ENCODE results near the gene FGD4.

The FGD4 gene

GRCh38 chr12:32467959-32468863, 68.9 kb downstream of the FGD4 start:
- no peak for ATAC-seq
- TF ChIP-seq RARB (CRISPR knock-in tag; IDR thresholded peaks at IDR 0.05): no peak

DNA sequence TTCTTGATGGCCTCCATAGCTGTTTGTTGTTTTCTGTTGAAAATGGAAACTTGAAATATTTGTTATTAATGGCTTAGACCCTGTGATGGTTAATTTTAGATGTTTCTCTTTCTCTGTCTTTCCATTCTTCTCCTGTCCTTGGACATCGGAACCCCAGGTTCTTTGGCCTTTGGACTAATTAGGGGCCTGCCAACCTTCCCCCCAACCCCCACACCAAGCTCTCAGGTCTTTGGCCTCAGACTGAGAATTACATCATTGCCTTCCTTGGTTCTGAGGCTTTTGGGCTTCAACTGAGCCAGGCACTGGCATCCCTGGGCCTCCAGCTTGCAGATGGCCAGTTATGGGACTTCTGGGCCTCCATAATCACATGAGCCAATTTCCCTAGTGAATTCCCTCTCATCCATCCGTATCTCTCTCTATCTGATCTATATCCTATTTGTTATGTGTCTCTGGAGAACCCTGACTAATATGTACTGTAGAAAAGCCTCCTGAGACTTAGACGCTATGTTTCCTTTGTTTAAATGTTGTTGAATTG, 71.6 kb downstream of the FGD4 start:
- ATAC-seq: no peak
- TF ChIP-seq, protein P1, sequence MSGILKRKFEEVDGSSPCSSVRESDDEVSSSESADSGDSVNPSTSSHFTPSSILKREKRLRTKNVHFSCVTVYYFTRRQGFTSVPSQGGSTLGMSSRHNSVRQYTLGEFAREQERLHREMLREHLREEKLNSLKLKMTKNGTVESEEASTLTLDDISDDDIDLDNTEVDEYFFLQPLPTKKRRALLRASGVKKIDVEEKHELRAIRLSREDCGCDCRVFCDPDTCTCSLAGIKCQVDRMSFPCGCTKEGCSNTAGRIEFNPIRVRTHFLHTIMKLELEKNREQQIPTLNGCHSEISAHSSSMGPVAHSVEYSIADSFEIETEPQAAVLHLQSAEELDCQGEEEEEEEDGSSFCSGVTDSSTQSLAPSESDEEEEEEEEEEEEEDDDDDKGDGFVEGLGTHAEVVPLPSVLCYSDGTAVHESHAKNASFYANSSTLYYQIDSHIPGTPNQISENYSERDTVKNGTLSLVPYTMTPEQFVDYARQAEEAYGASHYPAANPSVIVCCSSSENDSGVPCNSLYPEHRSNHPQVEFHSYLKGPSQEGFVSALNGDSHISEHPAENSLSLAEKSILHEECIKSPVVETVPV (CRISPR knock-in tag; IDR thresholded peaks at IDR 0.05): no peak
- TF ChIP-seq BACH2 (CRISPR knock-in tag; IDR thresholded peaks at IDR 0.05; ENCODE audit: borderline replicate concordance): no peak
- no peak for TF ChIP-seq ISL1 (CRISPR knock-in tag; IDR thresholded peaks at IDR 0.05)
- TF ChIP-seq, protein P2, sequence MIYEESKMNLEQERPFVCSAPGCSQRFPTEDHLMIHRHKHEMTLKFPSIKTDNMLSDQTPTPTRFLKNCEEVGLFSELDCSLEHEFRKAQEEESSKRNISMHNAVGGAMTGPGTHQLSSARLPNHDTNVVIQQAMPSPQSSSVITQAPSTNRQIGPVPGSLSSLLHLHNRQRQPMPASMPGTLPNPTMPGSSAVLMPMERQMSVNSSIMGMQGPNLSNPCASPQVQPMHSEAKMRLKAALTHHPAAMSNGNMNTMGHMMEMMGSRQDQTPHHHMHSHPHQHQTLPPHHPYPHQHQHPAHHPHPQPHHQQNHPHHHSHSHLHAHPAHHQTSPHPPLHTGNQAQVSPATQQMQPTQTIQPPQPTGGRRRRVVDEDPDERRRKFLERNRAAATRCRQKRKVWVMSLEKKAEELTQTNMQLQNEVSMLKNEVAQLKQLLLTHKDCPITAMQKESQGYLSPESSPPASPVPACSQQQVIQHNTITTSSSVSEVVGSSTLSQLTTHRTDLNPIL (CRISPR knock-in tag; IDR thresholded peaks at IDR 0.05; ENCODE audit: low read depth): no peak
- TF ChIP-seq, protein P3, sequence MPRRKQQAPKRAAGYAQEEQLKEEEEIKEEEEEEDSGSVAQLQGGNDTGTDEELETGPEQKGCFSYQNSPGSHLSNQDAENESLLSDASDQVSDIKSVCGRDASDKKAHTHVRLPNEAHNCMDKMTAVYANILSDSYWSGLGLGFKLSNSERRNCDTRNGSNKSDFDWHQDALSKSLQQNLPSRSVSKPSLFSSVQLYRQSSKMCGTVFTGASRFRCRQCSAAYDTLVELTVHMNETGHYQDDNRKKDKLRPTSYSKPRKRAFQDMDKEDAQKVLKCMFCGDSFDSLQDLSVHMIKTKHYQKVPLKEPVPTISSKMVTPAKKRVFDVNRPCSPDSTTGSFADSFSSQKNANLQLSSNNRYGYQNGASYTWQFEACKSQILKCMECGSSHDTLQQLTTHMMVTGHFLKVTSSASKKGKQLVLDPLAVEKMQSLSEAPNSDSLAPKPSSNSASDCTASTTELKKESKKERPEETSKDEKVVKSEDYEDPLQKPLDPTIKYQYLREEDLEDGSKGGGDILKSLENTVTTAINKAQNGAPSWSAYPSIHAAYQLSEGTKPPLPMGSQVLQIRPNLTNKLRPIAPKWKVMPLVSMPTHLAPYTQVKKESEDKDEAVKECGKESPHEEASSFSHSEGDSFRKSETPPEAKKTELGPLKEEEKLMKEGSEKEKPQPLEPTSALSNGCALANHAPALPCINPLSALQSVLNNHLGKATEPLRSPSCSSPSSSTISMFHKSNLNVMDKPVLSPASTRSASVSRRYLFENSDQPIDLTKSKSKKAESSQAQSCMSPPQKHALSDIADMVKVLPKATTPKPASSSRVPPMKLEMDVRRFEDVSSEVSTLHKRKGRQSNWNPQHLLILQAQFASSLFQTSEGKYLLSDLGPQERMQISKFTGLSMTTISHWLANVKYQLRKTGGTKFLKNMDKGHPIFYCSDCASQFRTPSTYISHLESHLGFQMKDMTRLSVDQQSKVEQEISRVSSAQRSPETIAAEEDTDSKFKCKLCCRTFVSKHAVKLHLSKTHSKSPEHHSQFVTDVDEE (CRISPR knock-in tag; IDR thresholded peaks at IDR 0.05): no peak
- TF ChIP-seq ZC3H10 (CRISPR knock-in tag; IDR thresholded peaks at IDR 0.05): no peak

- no peak for TF ChIP-seq PPARA (CRISPR knock-in tag; IDR thresholded peaks at IDR 0.05; ENCODE audit: borderline replicate concordance)
- TF ChIP-seq ZNF70 (CRISPR knock-in tag; IDR thresholded peaks at IDR 0.05): no peak
- no peak for TF ChIP-seq ARNTL (CRISPR knock-in tag; IDR thresholded peaks at IDR 0.05; ENCODE audit: borderline replicate concordance, low read depth)
- no peak for TF ChIP-seq ZNF8 (CRISPR knock-in tag; IDR thresholded peaks at IDR 0.05)
- TF ChIP-seq, protein P1 (CRISPR knock-in tag; IDR thresholded peaks at IDR 0.05): no peak
- no peak for TF ChIP-seq BACH2 (CRISPR knock-in tag; IDR thresholded peaks at IDR 0.05; ENCODE audit: borderline replicate concordance)
- TF ChIP-seq, protein P2 (CRISPR knock-in tag; IDR thresholded peaks at IDR 0.05; ENCODE audit: low read depth): no peak
- TF ChIP-seq GLIS3 (CRISPR knock-in tag; IDR thresholded peaks at IDR 0.05): no peak
- no peak for TF ChIP-seq ZC3H10 (CRISPR knock-in tag; IDR thresholded peaks at IDR 0.05)
- TF ChIP-seq OSR1 (CRISPR knock-in tag; IDR thresholded peaks at IDR 0.05): no peak
- TF ChIP-seq TOX (CRISPR knock-in tag; IDR thresholded peaks at IDR 0.05; ENCODE audit: borderline replicate concordance): no peak
- TF ChIP-seq ZFP3 (CRISPR knock-in tag; IDR thresholded peaks at IDR 0.05): no peak
- TF ChIP-seq, protein P4, sequence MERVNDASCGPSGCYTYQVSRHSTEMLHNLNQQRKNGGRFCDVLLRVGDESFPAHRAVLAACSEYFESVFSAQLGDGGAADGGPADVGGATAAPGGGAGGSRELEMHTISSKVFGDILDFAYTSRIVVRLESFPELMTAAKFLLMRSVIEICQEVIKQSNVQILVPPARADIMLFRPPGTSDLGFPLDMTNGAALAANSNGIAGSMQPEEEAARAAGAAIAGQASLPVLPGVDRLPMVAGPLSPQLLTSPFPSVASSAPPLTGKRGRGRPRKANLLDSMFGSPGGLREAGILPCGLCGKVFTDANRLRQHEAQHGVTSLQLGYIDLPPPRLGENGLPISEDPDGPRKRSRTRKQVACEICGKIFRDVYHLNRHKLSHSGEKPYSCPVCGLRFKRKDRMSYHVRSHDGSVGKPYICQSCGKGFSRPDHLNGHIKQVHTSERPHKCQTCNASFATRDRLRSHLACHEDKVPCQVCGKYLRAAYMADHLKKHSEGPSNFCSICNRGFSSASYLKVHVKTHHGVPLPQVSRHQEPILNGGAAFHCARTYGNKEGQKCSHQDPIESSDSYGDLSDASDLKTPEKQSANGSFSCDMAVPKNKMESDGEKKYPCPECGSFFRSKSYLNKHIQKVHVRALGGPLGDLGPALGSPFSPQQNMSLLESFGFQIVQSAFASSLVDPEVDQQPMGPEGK (CRISPR knock-in tag; IDR thresholded peaks at IDR 0.05; ENCODE audit: borderline replicate concordance): no peak
- TF ChIP-seq ZFP30 (CRISPR knock-in tag; IDR thresholded peaks at IDR 0.05): no peak
- no peak for TF ChIP-seq CSDC2 (CRISPR knock-in tag; IDR thresholded peaks at IDR 0.05)
- TF ChIP-seq RARB (CRISPR knock-in tag; IDR thresholded peaks at IDR 0.05): no peak
- ATAC-seq: no peak
Measured at GRCh38 chr12:32471591-32472001, 72.2 kb downstream of the FGD4 start.

Data from SK-N-SH treated with all-trans-retinoic acid at 6 μM for 48 hours (cell line).